Neuron (in vitro differentiated cells): ENCODE results near the gene SCCPDH.
"Not testable (repeated sequence)": the region's sequence is repeated elsewhere in the genome, so short reads cannot be mapped to it uniquely, and the experiment has no call there.

ENCODE experiments used
- H2AFZ ChIP-seq: one replicate; pipeline ENCODE4 v1.6.1; 2013; ENCODE audit warnings: low read depth, mild to moderate bottlenecking, inconsistent platforms, low read length, moderate library complexity
- H3K27me3 ChIP-seq: one replicate; pipeline ENCODE4 v1.6.1; 2013; ENCODE audit warnings: low read length; ENCODE audit not compliant: insufficient read depth
- H3K36me3 ChIP-seq: one replicate; pipeline ENCODE4 v1.6.1; 2013; ENCODE audit warnings: low read length; ENCODE audit not compliant: insufficient read depth
- H3K4me1 ChIP-seq: one replicate; pipeline ENCODE4 v1.6.1; 2013; ENCODE audit warnings: low read length; ENCODE audit not compliant: insufficient read depth
- H3K4me3 ChIP-seq: 2 replicates; pipeline ENCODE4 v1.5.1; 2013; ENCODE audit warnings: mild to moderate bottlenecking, low read length, moderate library complexity
- H3K9me3 ChIP-seq: one replicate; pipeline ENCODE4 v1.6.1; 2013; ENCODE audit warnings: low read length

The SCCPDH gene

GRCh38 chr1:246811985-246812384 is 87.8 kb downstream of the SCCPDH start:
- no peak overlapping the region for H2AFZ ChIP-seq
- H3K4me3 ChIP-seq = no peak overlapping the region
- no peaks in the 10 kb centered on the region for H3K27me3 ChIP-seq
- H3K9me3 ChIP-seq = peaks cover 2% of the 10 kb centered on the region
- H3K4me1 ChIP-seq = no peaks in the 10 kb centered on the region
- no peaks in the 10 kb centered on the region for H3K36me3 ChIP-seq

DNA sequence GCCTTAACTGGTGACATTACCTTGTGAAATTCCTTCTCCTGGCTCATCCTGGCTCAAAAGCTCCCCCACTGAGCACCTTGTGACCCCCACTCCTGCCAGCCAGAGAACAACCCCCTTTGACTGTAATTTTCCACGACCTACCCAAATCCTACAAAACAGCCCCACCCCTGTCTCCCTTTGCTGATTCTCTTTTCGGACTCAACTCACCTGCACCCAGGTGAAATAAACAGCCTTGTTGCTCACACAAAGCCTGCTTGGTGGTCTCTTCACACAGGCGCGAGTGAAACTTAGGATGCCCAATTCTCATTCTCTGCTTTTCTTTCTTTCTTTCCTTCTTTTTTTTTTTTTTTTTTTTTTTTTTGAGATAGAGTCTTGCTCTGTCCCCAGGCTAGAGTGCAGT is 89.1 kb downstream of the SCCPDH start:
- not testable (repeated sequence) for H3K9me3 ChIP-seq, H3K4me3 ChIP-seq, H3K27me3 ChIP-seq, H2AFZ ChIP-seq, H3K36me3 ChIP-seq, H3K4me1 ChIP-seq

GRCh38 chr1:246814890-246815289 is 90.7 kb downstream of the SCCPDH start:
- Histone ChIP-seq H3K4me1 (no peaks in the 10 kb centered on the region), H3K4me3 (no peak overlapping the region), H3K9me3 (no peaks in the 10 kb centered on the region), H3K27me3 (no peaks in the 10 kb centered on the region), H3K36me3 (no peaks in the 10 kb centered on the region), H2AFZ (no peak overlapping the region)

DNA sequence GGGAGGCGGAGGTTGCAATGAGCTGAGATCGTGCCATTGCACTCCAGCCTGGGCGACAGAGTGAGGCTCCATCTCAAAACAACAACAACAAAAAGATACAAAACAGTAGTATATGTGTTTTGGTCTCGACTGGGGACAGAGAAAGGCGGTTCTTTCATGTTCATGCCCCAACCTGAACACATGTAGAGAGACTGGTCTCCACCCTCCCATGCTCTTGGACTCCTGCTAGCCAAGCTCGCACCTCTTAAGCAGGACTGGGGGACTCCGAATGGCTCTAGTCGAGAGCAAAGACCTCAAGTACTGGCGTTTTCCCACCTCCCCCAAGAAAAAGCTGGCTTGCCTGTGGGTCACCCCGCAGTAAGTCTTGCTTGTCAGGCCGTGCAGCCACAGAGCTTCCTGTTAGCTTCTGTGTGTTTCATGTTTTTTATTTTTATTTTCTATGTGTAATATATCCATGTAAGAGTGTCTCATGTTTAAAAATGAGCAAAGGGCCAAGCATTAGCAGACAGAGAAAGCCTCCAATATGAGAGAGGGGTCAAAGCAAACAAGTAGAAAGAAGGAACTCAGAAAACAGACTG is 91.6 kb downstream of the SCCPDH start:
- H3K36me3 ChIP-seq = no peaks in the 10 kb centered on the region
- H3K9me3 ChIP-seq = no peaks in the 10 kb centered on the region
- no peak overlapping the region for H3K4me3 ChIP-seq
- H3K27me3 ChIP-seq = no peaks in the 10 kb centered on the region
- no peaks in the 10 kb centered on the region for H3K4me1 ChIP-seq
- no peak overlapping the region for H2AFZ ChIP-seq
